Stomach smooth muscle (tissue), 2 donors: ENCODE results near the gene SLC9A8.
"Not testable (repeated sequence)": the region's sequence is repeated elsewhere in the genome, so short reads cannot be mapped to it uniquely, and the experiment has no call there.

Experiments
- H3K27ac ChIP-seq: one replicate; pipeline ENCODE4 v1.7.0; 2013; ENCODE audit warnings: mild to moderate bottlenecking, low read length, inconsistent platforms
- H3K27me3 ChIP-seq, 2 donors: one replicate each; pipeline ENCODE4 v1.7.0; 2013; ENCODE audit warnings: low read length in 2 of 2; ENCODE audit not compliant: insufficient read depth in 2 of 2, control insufficient read depth in 1 of 2
- H3K36me3 ChIP-seq, 2 donors: one replicate each; pipeline ENCODE4 v1.7.0; 2013; ENCODE audit warnings: low read length in 2 of 2; ENCODE audit not compliant: control insufficient read depth in 2 of 2, insufficient read depth in 2 of 2
- H3K4me1 ChIP-seq: one replicate; pipeline ENCODE4 v1.7.0; 2013; ENCODE audit warnings: low read length; ENCODE audit not compliant: control insufficient read depth, insufficient read depth
- H3K4me3 ChIP-seq, 2 donors: one replicate each; pipeline ENCODE4 v1.7.0; 2013; ENCODE audit warnings: low read length in 2 of 2
- H3K9ac ChIP-seq, 2 donors: one replicate each; pipeline ENCODE4 v1.7.0; 2013; ENCODE audit warnings: low read length in 2 of 2, mild to moderate bottlenecking in 1 of 2
- H3K9me3 ChIP-seq, 2 donors: one replicate each; pipeline ENCODE4 v1.7.0; 2013; ENCODE audit warnings: low read length in 2 of 2; ENCODE audit not compliant: control insufficient read depth in 2 of 2
- donor health status: healthy.
- donor health status: Pancreatic carcinoma.

SLC9A8 gene

GRCh38 chr20:49889935-49890333 is 77.3 kb downstream of the SLC9A8 start:
- H3K4me3 ChIP-seq = no peak overlapping the region
- H3K36me3 ChIP-seq = peaks cover 12% of the 10 kb centered on the region in 2 donors
- H3K4me1 ChIP-seq = peaks cover 43% of the 10 kb centered on the region
- no peak overlapping the region for H3K9ac ChIP-seq
- no peak overlapping the region for H3K27ac ChIP-seq
- no peaks in the 10 kb centered on the region for H3K9me3 ChIP-seq
- H3K27me3 ChIP-seq = no peaks in the 10 kb centered on the region

- Histone ChIP-seq H3K9me3 (no peaks in the 10 kb centered on the region), H3K27ac (no peak overlapping the region), H3K4me1 (peaks cover 43% of the 10 kb centered on the region), H3K9ac (no peak overlapping the region), H3K4me3 (no peak overlapping the region), H3K36me3 (peaks cover 7 to 9% of the 10 kb centered on the region in 2 donors), H3K27me3 (no peaks in the 10 kb centered on the region)
Observed at GRCh38 chr20:49890471-49891361, 78.1 kb downstream of the SLC9A8 start.

- Histone ChIP-seq H3K27me3 (no peaks in the 10 kb centered on the region), H3K27ac (no peak overlapping the region), H3K9me3 (no peaks in the 10 kb centered on the region), H3K4me3 (no peak overlapping the region), H3K4me1 (peaks cover 43% of the 10 kb centered on the region), H3K36me3 (peaks cover 4 to 7% of the 10 kb centered on the region in 2 donors), H3K9ac (no peak overlapping the region)
Observed at GRCh38 chr20:49891476-49892110, 79.0 kb downstream of the SLC9A8 start.

GRCh38 chr20:49892260-49892659 is 79.6 kb downstream of the SLC9A8 start:
- no peak overlapping the region for H3K9ac ChIP-seq
- peaks cover 39% of the 10 kb centered on the region for H3K4me1 ChIP-seq
- no peaks in the 10 kb centered on the region for H3K27me3 ChIP-seq
- no peaks in the 10 kb centered on the region for H3K9me3 ChIP-seq
- H3K27ac ChIP-seq = no peak overlapping the region
- H3K4me3 ChIP-seq = no peak overlapping the region
- peaks cover 1 to 7% of the 10 kb centered on the region in 2 donors for H3K36me3 ChIP-seq

DNA sequence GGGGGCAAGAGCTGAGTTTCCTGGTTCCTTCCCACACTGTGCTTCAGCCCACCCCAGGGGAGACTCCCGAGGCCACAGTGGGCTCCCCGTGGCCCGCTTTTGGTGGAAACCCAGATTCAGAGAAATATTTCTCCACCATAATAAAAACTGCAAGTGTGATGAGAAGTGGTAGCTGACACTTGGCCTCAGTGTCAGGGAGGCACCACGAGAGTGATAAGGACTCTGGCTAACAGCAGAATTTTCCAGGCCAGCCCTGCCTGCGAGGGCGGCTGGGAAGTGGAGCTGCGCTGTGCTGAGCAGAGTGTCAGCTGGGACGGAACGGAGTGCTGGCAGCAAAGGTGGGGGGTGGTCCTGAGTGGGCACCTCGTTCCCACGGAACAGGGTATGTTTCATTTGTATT is 80.2 kb downstream of the SLC9A8 start:
- H3K4me3 ChIP-seq = no peak overlapping the region
- no peaks in the 10 kb centered on the region for H3K27me3 ChIP-seq
- H3K9me3 ChIP-seq = no peaks in the 10 kb centered on the region
- H3K4me1 ChIP-seq = peaks cover 33% of the 10 kb centered on the region
- H3K27ac ChIP-seq = no peak overlapping the region
- H3K36me3 ChIP-seq = peaks cover 0 to 4% of the 10 kb centered on the region in 2 donors
- H3K9ac ChIP-seq = no peak overlapping the region

GRCh38 chr20:49893242-49894072 is 80.8 kb downstream of the SLC9A8 start:
- Histone ChIP-seq H3K27ac (no peak overlapping the region), H3K9ac (no peak overlapping the region), H3K27me3 (no peaks in the 10 kb centered on the region), H3K36me3 (peaks cover 0 to 4% of the 10 kb centered on the region in 2 donors), H3K4me1 (peaks cover 27% of the 10 kb centered on the region), H3K4me3 (no peak overlapping the region), H3K9me3 (no peaks in the 10 kb centered on the region)

GRCh38 chr20:49894073-49894470 is 81.4 kb downstream of the SLC9A8 start:
- Histone ChIP-seq H3K36me3 (peaks cover 0 to 4% of the 10 kb centered on the region in 2 donors), H3K4me1 (peaks cover 23% of the 10 kb centered on the region), H3K4me3 (no peak overlapping the region), H3K9ac (no peak overlapping the region), H3K9me3 (no peaks in the 10 kb centered on the region), H3K27me3 (no peaks in the 10 kb centered on the region), H3K27ac (no peak overlapping the region)

- not testable (repeated sequence) for H3K4me3 ChIP-seq, H3K36me3 ChIP-seq, H3K27ac ChIP-seq, H3K9me3 ChIP-seq, H3K27me3 ChIP-seq, H3K9ac ChIP-seq
- H3K4me1 ChIP-seq = peaks cover 18% of the 10 kb centered on the region
Observed at GRCh38 chr20:49895474-49896093, 83.0 kb downstream of the SLC9A8 start.

DNA sequence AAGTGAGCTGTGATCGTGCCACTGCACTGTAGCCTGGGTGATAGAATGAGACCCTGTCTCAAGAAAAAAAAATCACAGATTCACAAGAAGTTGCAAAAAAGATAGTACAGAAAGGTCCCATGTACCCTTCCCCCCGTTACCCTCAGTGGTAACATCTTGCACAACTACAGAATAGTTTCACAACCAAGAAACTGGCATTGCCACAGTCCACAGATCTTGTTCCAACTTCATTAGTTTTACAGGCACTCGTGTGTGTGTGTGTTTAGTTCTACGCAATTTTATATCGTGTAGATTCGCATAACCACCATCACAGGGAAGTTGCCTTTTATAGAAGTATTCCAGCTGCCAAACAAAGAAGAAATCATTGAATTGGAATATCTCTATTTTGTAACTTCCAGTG is 83.6 kb downstream of the SLC9A8 start:
- no peak overlapping the region for H3K4me3 ChIP-seq
- H3K9me3 ChIP-seq = no peaks in the 10 kb centered on the region
- H3K27ac ChIP-seq = no peak overlapping the region
- H3K36me3 ChIP-seq = no peaks in the 10 kb centered on the region
- H3K27me3 ChIP-seq = no peaks in the 10 kb centered on the region
- H3K9ac ChIP-seq = no peak overlapping the region
- H3K4me1 ChIP-seq = peaks cover 15% of the 10 kb centered on the region
